Activated CD4-positive, alpha-beta memory T cell treated with anti-CD3 and anti-CD28 coated beads for 36 hours (primary cell): Measurements from ENCODE around the gene FFAR2. TPM values are rescaled to one million over a fixed set of nuclear protein-coding genes. Genes with fewer than 3 reads are reported as not detected.
"Not testable (repeated sequence)": the region's sequence is repeated elsewhere in the genome, so short reads cannot be mapped to it uniquely, and the experiment has no call there.

ENCODE experiments used
- CTCF ChIA-PET: fragments of 350-600 bp; sonication (Branson Sonifier 250); formaldehyde crosslinking; loops from one replicate; lab custom pipeline; 2021; ENCODE audit warnings: antibody characterized with exemption, inconsistent platforms; lab: Charles Lee
- POLR2A ChIA-PET: fragments of 350-600 bp; sonication (Branson Sonifier 250); formaldehyde crosslinking; loops from one replicate; lab custom pipeline; 2021; ENCODE audit warnings: antibody characterized with exemption; lab: Charles Lee
- DNase-seq: peaks from one replicate; pipeline ENCODE4 v3.0.0-alpha.2; 2020
- H3K27ac Mint-ChIP-seq: one replicate; pipeline ENCODE4 v1.8.0; 2021; ENCODE audit warnings: mixed read lengths
- H3K27me3 Mint-ChIP-seq: one replicate; pipeline ENCODE4 v1.8.0; 2021; ENCODE audit warnings: mixed read lengths
- H3K36me3 Mint-ChIP-seq: one replicate; pipeline ENCODE4 v1.8.0; 2021; ENCODE audit warnings: mixed read lengths
- H3K4me1 Mint-ChIP-seq: one replicate; pipeline ENCODE4 v1.8.0; 2021; ENCODE audit warnings: low read depth, mixed read lengths
- H3K4me3 Mint-ChIP-seq: one replicate; pipeline ENCODE4 v1.8.0; 2021; ENCODE audit warnings: mild to moderate bottlenecking, mixed read lengths
- H3K9me3 Mint-ChIP-seq: one replicate; pipeline ENCODE4 v1.8.0; 2021; ENCODE audit warnings: mixed read lengths
- intact Hi-C: fragments of 100-400 bp; cut with micrococcal nuclease; formaldehyde crosslinking; loops from one replicate; pipeline ENCODE4 v1.15.1; 2023
- total RNA-seq, 2 experiments: library from RNA; stranded (reverse); gene quantifications; one replicate each; pipeline ENCODE4 v1.2.3, GENCODE V29; 2021

The FFAR2 gene
- total RNA-seq, 2 experiments from 2014 or later = not detected

DNA sequence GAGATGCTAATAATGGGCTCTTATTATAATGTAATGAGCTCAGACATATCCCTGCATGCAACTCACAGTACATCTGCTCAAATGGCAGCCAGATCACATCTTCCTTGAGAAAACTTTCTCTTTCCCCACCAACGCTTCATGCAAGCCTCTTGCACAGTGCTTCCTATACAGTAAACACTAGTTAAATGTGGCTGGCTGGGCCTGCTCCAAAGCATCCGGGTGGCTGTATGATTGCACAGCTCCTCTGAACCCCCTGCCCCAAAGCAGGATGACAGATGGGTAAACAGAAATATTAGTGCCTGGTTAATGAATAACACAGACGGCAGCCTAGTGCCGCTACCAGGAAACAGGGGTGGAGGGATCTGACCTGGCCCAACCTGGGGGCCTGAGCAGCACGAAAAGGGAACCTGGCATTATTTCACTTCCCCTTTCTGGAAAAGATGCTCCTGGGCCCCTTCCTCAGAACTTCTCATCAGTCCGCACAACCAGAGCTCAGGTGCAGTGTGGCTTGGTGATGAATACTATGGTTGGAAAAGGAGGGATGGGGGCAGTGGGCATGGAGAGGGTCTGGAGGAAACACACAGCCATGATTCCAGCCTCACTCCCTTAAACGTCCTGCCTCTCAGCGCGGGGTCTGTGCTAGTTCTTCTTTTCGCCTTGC lies 10.8 kb downstream of the FFAR2 start:
- no peak overlapping the region for H3K4me3 Mint-ChIP-seq
- no peak overlapping the region for H3K27ac Mint-ChIP-seq
- H3K9me3 Mint-ChIP-seq = no peaks in the 10 kb centered on the region
- peaks cover 2% of the 10 kb centered on the region for H3K27me3 Mint-ChIP-seq
- ChIA-PET CTCF (interaction anchor here (0.8 kb wide), 1 partner anchor 11 kb away, joined by 3 read pairs; no protein-coding TSS in a partner anchor), POLR2A (no interaction called here)
- H3K36me3 Mint-ChIP-seq = no peaks in the 10 kb centered on the region
- intact Hi-C loops = no loop called here
- H3K4me1 Mint-ChIP-seq = peaks cover 32% of the 10 kb centered on the region
- no peak for DNase-seq

DNA sequence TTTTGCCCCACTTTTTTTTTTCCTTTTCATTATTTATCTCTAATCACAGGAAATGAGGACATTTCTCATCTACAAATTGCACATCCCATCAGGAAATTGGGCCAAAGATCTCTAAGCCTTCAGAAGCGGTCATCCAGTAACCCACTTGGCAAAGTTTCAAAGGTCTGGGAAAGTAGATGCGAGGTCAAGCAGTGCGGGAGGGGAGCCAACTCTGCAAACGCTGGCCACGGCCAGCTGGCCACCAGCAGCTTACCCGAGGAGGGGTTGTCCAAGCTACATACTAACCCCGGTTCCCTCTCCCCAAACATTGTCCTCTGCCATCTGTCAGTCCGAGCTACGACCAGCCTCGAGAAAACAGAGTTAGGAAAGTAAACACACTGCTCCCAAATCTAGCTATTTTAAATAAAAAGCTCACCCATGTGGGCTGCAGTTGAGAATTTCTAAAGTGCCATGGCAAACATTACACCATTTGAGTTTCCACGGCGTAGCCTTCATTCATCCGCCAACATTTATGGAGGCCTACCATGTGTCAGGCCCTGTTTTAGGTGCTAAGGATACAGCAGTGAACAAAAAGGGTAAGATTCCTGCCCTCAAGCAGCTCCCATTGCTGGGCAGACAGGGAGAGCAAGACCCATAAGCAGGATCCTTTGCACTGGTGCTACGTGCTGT lies 11.5 kb downstream of the FFAR2 start:
- H3K27me3 Mint-ChIP-seq = peaks cover 2% of the 10 kb centered on the region
- H3K27ac Mint-ChIP-seq = no peak overlapping the region
- CTCF ChIA-PET = interaction anchor here (0.8 to 1.3 kb wide), 3 partner anchors 10 to 14 kb away, joined by 3 to 5 read pairs (median 3); no protein-coding TSS in a partner anchor
- POLR2A ChIA-PET = interaction anchor here (0.7 kb wide), 1 partner anchor 109 kb away, joined by 3 read pairs; no protein-coding TSS in a partner anchor
- DNase-seq = no peak
- H3K4me3 Mint-ChIP-seq = no peak overlapping the region
- intact Hi-C loops = no loop called here
- no peaks in the 10 kb centered on the region for H3K9me3 Mint-ChIP-seq
- no peaks in the 10 kb centered on the region for H3K36me3 Mint-ChIP-seq
- peaks cover 34% of the 10 kb centered on the region for H3K4me1 Mint-ChIP-seq

DNA sequence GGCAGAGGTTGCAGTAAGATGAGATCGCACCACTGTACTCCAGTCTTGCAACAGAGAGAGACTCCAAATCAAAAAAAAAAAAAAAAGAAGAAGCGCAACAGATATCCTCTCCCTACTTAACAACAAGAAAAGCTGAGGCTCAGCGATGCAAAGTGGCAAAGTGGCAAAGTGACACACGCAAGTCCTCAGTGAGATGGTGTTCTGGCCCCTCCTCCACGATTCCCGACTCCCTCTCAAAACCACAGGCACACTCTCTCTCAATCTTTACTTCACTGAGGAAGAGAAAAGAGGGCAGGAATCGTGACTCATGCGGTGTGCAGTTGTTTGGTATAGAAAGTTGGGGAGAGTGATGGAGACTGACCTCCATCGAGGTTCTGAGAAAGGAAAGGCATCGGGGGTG lies 12.6 kb downstream of the FFAR2 start:
- POLR2A ChIA-PET = interaction anchor here (0.6 to 0.7 kb wide), 2 partner anchors 110 to 394 kb away, joined by 3 to 4 read pairs; no protein-coding TSS in a partner anchor
- no peak overlapping the region for H3K27ac Mint-ChIP-seq

DNA sequence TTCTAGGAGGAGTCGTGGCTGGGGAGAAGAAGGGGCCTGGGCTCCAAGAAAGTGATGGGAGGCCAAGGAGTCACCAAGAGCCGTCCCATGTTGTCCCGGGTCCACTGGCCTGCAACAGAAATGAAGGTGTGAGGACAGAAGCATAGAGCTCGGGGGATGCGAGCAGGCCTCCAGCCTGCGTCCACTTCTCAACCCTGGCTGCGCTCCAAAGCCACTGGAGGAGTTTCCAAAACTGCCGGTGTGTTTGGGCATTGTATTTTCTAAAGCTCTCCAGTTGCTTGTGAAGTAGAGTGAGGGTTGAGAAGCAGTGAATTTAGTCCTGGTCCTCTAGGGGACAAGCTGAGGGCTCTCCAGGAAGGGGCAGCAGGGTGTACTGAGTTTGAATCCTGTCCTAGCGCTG lies 13.0 kb downstream of the FFAR2 start:
- H3K9me3 Mint-ChIP-seq = no peaks in the 10 kb centered on the region
- H3K4me1 Mint-ChIP-seq = peaks cover 33% of the 10 kb centered on the region
- intact Hi-C loops = no loop called here
- POLR2A ChIA-PET = interaction anchor here (0.6 kb wide), 1 partner anchor 394 kb away, joined by 4 read pairs; no protein-coding TSS in a partner anchor
- no peak overlapping the region for H3K4me3 Mint-ChIP-seq
- peaks cover 2% of the 10 kb centered on the region for H3K27me3 Mint-ChIP-seq
- H3K36me3 Mint-ChIP-seq = no peaks in the 10 kb centered on the region
- CTCF ChIA-PET = interaction anchor here (1.2 kb wide), 1 partner anchor 12 kb away, joined by 3 read pairs; no protein-coding TSS in a partner anchor
- no peak overlapping the region for H3K27ac Mint-ChIP-seq
- no peak for DNase-seq

More for the DNA sequence above, 12.6 kb downstream of the FFAR2 start:
- H3K4me1 Mint-ChIP-seq = peaks cover 33% of the 10 kb centered on the region
- H3K9me3 Mint-ChIP-seq = no peaks in the 10 kb centered on the region
- CTCF ChIA-PET = interaction anchor here (1.2 to 1.3 kb wide), 2 partner anchors 9 to 11 kb away, joined by 3 to 5 read pairs; no protein-coding TSS in a partner anchor
- H3K36me3 Mint-ChIP-seq = no peaks in the 10 kb centered on the region
- no peak for DNase-seq
- no peak overlapping the region for H3K4me3 Mint-ChIP-seq
- peaks cover 2% of the 10 kb centered on the region for H3K27me3 Mint-ChIP-seq
- intact Hi-C loops = no loop called here

DNA sequence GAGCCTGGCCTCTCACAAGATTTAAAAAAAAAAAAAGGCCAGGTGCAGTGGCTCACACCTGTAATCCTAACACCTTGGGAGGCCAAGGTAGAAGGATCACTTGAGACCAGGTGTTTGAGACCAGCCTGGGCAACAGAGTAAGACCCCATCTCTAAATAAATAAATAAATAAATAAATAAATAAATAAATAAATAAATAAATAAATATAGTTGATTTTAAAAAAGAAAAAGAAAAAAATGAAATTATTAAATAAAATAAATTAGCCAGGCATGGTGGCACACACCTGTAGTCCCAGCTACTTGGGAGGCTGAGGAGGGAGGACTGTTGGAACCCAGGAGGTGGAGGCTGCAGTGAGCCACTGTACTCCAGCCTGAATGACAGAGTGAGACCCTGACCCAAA lies 13.7 kb downstream of the FFAR2 start:
- H3K36me3 Mint-ChIP-seq, DNase-seq, H3K27ac Mint-ChIP-seq, H3K27me3 Mint-ChIP-seq, H3K4me3 Mint-ChIP-seq, H3K9me3 Mint-ChIP-seq: not testable (repeated sequence)
- intact Hi-C loops = loop anchor here (1.0 to 2.0 kb wide), 3 partner anchors 10 to 115 kb away; partner anchors contain the start of gene FFAR1
- ChIA-PET POLR2A (interaction anchor here (0.9 to 1.3 kb wide), 2 partner anchors 10 to 114 kb away, joined by 3 to 7 read pairs; partner anchors contain the start of gene FFAR1), CTCF (interaction anchor here (0.6 to 1.4 kb wide), 5 partner anchors 8 to 108 kb away, joined by 3 to 5 read pairs (median 3); partner anchors contain the start of gene FFAR3)
- peaks cover 33% of the 10 kb centered on the region for H3K4me1 Mint-ChIP-seq

DNA sequence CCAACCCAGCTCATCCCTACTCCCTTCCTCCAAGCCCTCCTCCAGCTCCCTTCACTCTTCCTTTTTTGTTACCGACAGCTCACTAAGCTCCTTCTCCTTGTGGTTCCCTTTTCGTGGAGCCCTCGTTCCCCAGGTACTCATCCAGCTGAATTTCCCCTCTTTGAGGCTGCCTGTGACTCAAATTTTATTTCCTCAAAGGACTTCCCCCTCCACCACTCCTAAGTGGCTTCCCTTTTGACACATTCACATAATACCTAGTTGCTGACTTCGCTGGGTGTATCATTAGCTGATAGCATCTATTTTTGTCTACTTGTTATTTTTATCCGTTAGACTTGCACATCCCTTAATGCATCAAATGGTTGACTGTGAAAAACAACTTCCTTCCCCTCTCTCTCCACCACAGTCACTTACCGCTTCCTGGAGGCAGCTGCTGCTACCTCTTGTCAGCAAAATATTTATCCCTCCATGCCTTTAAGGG lies 14.5 kb downstream of the FFAR2 start:
- intact Hi-C loops = loop anchor here (1.0 to 2.0 kb wide), 3 partner anchors 11 to 116 kb away; partner anchors contain the start of gene FFAR1
- peak; percentile 56 for DNase-seq
- CTCF ChIA-PET = interaction anchor here (0.6 to 1.4 kb wide), 8 partner anchors 9 to 193 kb away, joined by 3 to 5 read pairs (median 3); partner anchors contain the start of genes FFAR1 and FFAR3
- H3K9me3 Mint-ChIP-seq = no peaks in the 10 kb centered on the region
- H3K27ac Mint-ChIP-seq = peak overlapping the region; percentile 76
- H3K4me1 Mint-ChIP-seq = peaks cover 29% of the 10 kb centered on the region
- peaks cover 2% of the 10 kb centered on the region for H3K27me3 Mint-ChIP-seq
- POLR2A ChIA-PET = interaction anchor here (0.9 to 1.3 kb wide), 2 partner anchors 11 to 115 kb away, joined by 3 to 7 read pairs; partner anchors contain the start of gene FFAR1
- H3K36me3 Mint-ChIP-seq = no peaks in the 10 kb centered on the region
- peak overlapping the region; percentile 18 for H3K4me3 Mint-ChIP-seq

DNA sequence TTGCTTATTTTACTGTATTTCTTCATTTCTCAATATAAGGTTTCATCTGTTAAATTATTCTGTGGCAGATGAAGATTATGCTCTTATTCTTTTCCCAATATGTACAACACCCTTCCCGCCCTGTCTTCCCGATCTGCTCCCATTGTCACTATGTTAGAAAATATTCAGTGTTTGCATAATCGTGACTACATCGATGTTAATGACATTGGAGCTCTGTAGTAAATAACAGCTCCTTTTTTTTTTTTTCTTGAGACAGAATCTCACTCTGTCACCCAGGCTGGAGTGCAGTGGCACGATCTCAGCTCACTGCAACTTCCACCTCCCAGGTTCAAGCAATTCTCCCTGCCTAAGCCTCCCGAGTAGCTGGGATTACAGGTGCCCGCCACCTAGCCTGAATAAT lies 14.9 kb downstream of the FFAR2 start:
- not testable (repeated sequence) for DNase-seq, H3K27me3 Mint-ChIP-seq, H3K9me3 Mint-ChIP-seq, H3K36me3 Mint-ChIP-seq
- POLR2A ChIA-PET = interaction anchor here (0.9 to 1.3 kb wide), 2 partner anchors 11 to 115 kb away, joined by 3 to 7 read pairs; partner anchors contain the start of gene FFAR1
- H3K4me3 Mint-ChIP-seq = peak overlapping the region; percentile 18
- peak overlapping the region; percentile 76 for H3K27ac Mint-ChIP-seq
- peaks cover 28% of the 10 kb centered on the region for H3K4me1 Mint-ChIP-seq
- CTCF ChIA-PET = interaction anchor here (0.6 to 1.4 kb wide), 6 partner anchors 9 to 193 kb away, joined by 3 to 5 read pairs (median 4); partner anchors contain the start of genes FFAR1 and FFAR3
- intact Hi-C loops = loop anchor here (1.0 to 2.0 kb wide), 3 partner anchors 12 to 116 kb away; partner anchors contain the start of gene FFAR1

DNA sequence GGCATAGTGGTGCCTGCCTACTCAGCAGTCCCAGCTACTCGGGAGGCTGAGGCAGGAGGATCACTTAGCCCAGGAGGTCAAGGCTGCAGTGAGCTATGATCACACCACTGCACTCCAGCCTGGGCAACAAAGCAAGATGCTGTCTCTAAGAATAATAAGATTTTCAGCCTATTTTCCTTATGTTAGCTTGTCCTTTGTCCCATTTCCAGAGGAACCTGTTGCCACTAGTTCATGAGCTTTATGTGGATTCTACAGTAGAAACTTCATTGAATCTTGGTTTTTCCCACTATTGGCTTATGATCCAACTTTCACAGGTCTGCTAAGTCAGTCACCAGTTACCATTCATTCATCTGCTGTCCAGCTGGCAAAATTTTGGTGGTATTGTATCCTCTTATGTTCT lies 18.2 kb downstream of the FFAR2 start:
- peaks cover 2% of the 10 kb centered on the region for H3K27me3 Mint-ChIP-seq
- H3K36me3 Mint-ChIP-seq = no peaks in the 10 kb centered on the region
- no peak overlapping the region for H3K4me3 Mint-ChIP-seq
- H3K27ac Mint-ChIP-seq = no peak overlapping the region
- DNase-seq = no peak
- peaks cover 22% of the 10 kb centered on the region for H3K4me1 Mint-ChIP-seq
- intact Hi-C loops = no loop called here
- ChIA-PET POLR2A (interaction anchor here (0.7 kb wide), 1 partner anchor 15 kb away, joined by 3 read pairs; no protein-coding TSS in a partner anchor), CTCF (interaction anchor here (0.6 to 6.0 kb wide), 4 partner anchors 16 to 112 kb away, joined by 3 to 101 read pairs (median 4); no protein-coding TSS in a partner anchor)
- no peaks in the 10 kb centered on the region for H3K9me3 Mint-ChIP-seq

DNA sequence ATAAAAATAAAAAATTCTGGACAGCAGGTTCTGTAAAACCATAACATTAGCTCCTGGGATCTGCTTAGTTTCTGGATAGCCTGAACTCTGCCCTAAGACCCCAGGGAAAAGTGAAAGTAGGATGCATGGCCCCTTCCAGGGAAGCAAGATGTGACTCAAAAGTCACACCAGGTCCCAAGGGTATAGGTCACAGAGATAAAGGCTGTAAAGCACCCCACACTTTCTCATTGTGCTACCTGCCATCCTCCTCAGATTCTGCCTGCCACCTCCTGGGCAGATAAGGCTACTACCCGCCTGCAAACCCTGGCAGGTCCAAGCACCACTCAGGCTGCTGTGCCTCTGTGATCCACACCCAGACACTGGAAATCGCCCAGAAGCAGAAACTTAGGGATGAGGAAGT lies 20.6 kb downstream of the FFAR2 start:
- ChIA-PET CTCF (interaction anchor here (0.5 to 6.0 kb wide), 18 partner anchors 8 to 231 kb away, joined by 3 to 101 read pairs (median 4); partner anchors contain the start of genes FFAR1, FFAR3 and USF2), POLR2A (interaction anchor here (1.2 kb wide), 1 partner anchor 116 kb away, joined by 4 read pairs; no protein-coding TSS in a partner anchor)
- peak; percentile 77 for DNase-seq
- Mint-ChIP-seq H3K36me3 (no peaks in the 10 kb centered on the region), H3K4me1 (peaks cover 7% of the 10 kb centered on the region), H3K9me3 (no peaks in the 10 kb centered on the region), H3K27ac (peak overlapping the region; percentile 20), H3K4me3 (no peak overlapping the region), H3K27me3 (no peaks in the 10 kb centered on the region)
- intact Hi-C loops = loop anchor here (1.0 kb wide), 1 partner anchor 116 kb away; no protein-coding TSS in a partner anchor

DNA sequence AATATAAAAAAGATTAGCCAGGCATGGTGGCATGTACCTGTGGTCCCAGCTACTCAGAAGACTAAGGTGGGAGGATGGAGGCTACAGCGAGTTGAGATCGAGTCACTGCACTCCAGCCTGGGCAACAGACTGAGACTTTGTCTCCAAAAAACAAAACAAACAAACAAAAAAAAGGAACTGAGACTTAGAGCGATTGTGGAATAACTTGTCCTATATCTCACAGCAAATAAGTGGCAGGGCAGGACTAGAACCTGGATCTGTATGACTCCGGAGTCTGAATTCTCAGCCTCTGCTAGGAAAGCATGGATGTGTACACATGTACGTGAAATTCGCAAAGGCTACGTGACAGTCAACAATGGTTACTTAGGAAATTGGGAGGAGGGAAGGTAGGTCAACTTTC lies 22.1 kb downstream of the FFAR2 start:
- DNase-seq = no peak
- intact Hi-C loops = no loop called here
- Mint-ChIP-seq H3K4me1 (peaks cover 2% of the 10 kb centered on the region), H3K27ac (no peak overlapping the region), H3K4me3 (no peak overlapping the region), H3K9me3 (no peaks in the 10 kb centered on the region), H3K27me3 (no peaks in the 10 kb centered on the region), H3K36me3 (no peaks in the 10 kb centered on the region)
- POLR2A ChIA-PET = interaction anchor here (1.0 to 1.2 kb wide), 2 partner anchors 117 to 195 kb away, joined by 3 read pairs; no protein-coding TSS in a partner anchor
- CTCF ChIA-PET = interaction anchor here (0.6 to 6.0 kb wide), 4 partner anchors 10 to 142 kb away, joined by 3 to 101 read pairs (median 4); partner anchors contain the start of gene CD22

DNA sequence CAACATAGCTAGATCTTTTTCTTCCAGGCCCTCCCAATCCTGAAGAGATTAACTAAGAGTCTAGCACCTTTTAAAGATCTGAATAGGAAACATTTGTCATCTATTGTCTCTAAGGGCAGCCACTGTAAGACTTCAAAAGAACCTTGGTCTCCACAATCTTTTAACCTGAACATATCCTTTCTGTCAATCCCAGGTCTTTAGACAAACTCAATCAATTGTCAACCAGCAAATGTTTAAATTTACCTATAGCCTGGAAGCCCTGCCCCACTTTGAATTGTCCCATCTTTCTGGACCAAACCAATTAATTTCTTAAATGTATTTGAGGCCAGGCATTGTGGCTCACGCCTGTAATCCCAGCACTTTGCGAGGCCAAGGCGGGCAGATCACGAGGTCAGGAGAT lies 23.0 kb downstream of the FFAR2 start:
- H3K4me1 Mint-ChIP-seq, H3K4me3 Mint-ChIP-seq, H3K27me3 Mint-ChIP-seq, POLR2A ChIA-PET, H3K27ac Mint-ChIP-seq, H3K36me3 Mint-ChIP-seq, DNase-seq, intact Hi-C loops, H3K9me3 Mint-ChIP-seq: not testable (repeated sequence)
- CTCF ChIA-PET = interaction anchor here (6.0 kb wide), 1 partner anchor 117 kb away, joined by 101 read pairs; no protein-coding TSS in a partner anchor
